Keratinocyte (primary cell): ENCODE data around the gene ADI1.

ENCODE experiments used
- EZH2 ChIP-seq: IDR thresholded peaks from one replicate; pipeline ENCODE4 v1.6.1; 2012; ENCODE audit warnings: inconsistent platforms, mild to moderate bottlenecking, low read length, moderate library complexity
- TF ChIP-seq, protein P1 (sequence below), 3 experiments: IDR thresholded peaks in 1 of 3; conservative IDR thresholded peaks in 1 of 3; optimal IDR thresholded peaks in 1 of 3; 2 replicates in 2 of 3; 3 replicates in 1 of 3; pipeline versions ENCODE3 to v1.5.1; 2011; ENCODE audit warnings: low read length in 3 of 3, mild to moderate bottlenecking in 3 of 3, moderate library complexity in 2 of 3, control low read depth in 1 of 3, inconsistent platforms in 1 of 3; ENCODE audit not compliant: insufficient read depth in 2 of 3; ENCODE audit errors: extremely low read depth in 1 of 3

DNA sequence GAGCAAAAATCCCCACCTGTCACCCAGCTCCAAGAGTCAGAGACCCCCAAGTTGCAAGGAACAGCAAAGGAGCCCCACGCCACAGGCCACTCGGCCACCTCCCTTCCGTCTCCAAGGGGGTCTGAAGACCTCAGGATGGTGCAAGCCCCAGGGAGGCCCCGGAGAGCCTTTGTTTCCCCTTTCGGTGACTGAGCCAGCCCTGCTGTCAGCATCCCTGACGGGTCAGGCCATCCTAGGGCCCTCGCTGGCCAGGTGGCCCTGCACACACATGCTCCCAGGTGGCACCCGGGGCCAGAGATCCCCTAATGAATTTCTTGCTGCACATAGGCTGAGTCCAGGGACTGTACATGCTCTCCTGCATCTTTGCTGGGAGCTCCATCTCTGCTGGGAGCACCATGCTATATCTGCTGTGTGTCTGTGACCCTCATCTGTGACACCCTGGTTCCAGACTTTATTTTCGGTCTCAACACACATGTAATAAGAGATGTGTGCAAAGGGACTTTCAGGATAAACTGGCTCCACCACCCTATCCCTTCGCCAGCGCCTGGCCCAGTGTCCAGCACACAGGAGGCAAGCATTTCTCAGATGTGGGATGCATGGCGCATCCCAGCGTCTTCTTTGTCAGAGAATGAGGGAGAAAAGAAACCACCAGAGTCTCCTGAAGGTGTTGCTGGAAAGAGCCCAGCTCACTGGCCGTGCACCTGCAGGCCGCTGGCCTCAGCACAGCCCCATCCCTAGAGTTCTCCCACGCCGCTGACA, 27.4 kb downstream of the ADI1 start:
- TF ChIP-seq, protein P1, sequence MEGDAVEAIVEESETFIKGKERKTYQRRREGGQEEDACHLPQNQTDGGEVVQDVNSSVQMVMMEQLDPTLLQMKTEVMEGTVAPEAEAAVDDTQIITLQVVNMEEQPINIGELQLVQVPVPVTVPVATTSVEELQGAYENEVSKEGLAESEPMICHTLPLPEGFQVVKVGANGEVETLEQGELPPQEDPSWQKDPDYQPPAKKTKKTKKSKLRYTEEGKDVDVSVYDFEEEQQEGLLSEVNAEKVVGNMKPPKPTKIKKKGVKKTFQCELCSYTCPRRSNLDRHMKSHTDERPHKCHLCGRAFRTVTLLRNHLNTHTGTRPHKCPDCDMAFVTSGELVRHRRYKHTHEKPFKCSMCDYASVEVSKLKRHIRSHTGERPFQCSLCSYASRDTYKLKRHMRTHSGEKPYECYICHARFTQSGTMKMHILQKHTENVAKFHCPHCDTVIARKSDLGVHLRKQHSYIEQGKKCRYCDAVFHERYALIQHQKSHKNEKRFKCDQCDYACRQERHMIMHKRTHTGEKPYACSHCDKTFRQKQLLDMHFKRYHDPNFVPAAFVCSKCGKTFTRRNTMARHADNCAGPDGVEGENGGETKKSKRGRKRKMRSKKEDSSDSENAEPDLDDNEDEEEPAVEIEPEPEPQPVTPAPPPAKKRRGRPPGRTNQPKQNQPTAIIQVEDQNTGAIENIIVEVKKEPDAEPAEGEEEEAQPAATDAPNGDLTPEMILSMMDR (optimal IDR thresholded peaks at IDR 0.05 in 1 of 3, IDR thresholded peaks at IDR 0.05 in 1 of 3, conservative IDR thresholded peaks at IDR 0.05 in 1 of 3; ENCODE audit: extremely low read depth in 1 of 3, insufficient read depth in 2 of 3, low read length in 3 of 3) = no peak
- TF ChIP-seq EZH2 = no peak
